ENCODE data around the gene TUB.
A peak's percentile ranks its signal among the peaks of the same experiment; 100 is the strongest.

GRCh38 chr11:8090756-8091155 lies 9.7 kb downstream of the TUB start:
- TF ChIP-seq CTCF (conservative IDR thresholded peaks at IDR 0.05 in 1 of 2, IDR thresholded peaks at IDR 0.05 in 1 of 2; ENCODE audit: low read depth in 1 of 2, low read length in 2 of 2) (peak; percentile 61 to 75), EZH2 (IDR thresholded peaks at IDR 0.05; ENCODE audit: low read length, missing control alignments) (no peak)

All from fibroblast of lung (primary cell).